ENCODE data around the gene GAS2L1.
"Not testable (repeated sequence)": the region's sequence is repeated elsewhere in the genome, so short reads cannot be mapped to it uniquely, and the experiment has no call there.

GAS2L1 gene

GRCh38 chr22:29342177-29342576 lies 35.7 kb downstream of the GAS2L1 start:
- no peak for DNase-seq (ENCODE audit: low read depth)
- TF ChIP-seq, protein P1, sequence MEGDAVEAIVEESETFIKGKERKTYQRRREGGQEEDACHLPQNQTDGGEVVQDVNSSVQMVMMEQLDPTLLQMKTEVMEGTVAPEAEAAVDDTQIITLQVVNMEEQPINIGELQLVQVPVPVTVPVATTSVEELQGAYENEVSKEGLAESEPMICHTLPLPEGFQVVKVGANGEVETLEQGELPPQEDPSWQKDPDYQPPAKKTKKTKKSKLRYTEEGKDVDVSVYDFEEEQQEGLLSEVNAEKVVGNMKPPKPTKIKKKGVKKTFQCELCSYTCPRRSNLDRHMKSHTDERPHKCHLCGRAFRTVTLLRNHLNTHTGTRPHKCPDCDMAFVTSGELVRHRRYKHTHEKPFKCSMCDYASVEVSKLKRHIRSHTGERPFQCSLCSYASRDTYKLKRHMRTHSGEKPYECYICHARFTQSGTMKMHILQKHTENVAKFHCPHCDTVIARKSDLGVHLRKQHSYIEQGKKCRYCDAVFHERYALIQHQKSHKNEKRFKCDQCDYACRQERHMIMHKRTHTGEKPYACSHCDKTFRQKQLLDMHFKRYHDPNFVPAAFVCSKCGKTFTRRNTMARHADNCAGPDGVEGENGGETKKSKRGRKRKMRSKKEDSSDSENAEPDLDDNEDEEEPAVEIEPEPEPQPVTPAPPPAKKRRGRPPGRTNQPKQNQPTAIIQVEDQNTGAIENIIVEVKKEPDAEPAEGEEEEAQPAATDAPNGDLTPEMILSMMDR (IDR thresholded peaks at IDR 0.05; ENCODE audit: control insufficient read depth, extremely low read depth, insufficient read depth) = no peak
- no peak overlapping the region for H3K4me3 ChIP-seq (ENCODE audit: low read depth, low read length)

DNA sequence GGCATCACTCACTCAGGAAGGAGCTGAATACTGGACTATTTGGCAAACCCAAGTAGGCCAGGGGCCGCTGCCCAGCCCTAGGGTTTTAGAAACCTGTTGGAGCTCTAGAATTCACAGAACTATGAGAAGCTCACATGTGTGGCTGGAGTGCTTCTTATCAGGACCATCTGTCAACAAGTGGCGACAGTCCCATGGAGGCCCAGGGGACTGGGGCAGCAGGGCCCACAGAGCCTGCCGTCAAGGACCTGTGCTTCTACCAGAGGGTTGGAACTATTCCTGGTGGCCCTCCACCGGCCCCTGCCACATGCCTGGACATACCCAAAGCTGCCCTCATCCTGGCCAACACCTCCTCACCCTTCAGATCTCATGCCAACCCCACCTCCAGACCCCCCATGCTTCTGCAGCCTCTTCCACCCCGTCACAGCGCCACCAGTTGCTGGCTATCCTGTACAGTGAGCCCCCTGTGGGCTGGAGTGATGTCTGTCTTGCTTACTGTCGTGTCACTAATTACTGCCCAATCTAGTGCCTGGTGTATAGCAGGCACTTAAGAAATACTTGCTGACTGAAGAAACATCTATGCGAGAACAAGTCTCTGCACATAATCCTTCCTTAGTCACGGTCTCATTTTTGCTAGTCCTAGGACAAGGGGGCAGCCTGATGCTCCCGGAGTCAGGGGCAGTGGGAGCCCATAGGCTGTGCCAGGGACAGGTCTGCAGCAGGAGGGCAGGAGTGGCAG lies 36.3 kb downstream of the GAS2L1 start:
- DNase-seq (ENCODE audit: low read depth) = peak; percentile 72
- TF ChIP-seq, protein P1 (IDR thresholded peaks at IDR 0.05; ENCODE audit: control insufficient read depth, extremely low read depth, insufficient read depth) = no peak

DNA sequence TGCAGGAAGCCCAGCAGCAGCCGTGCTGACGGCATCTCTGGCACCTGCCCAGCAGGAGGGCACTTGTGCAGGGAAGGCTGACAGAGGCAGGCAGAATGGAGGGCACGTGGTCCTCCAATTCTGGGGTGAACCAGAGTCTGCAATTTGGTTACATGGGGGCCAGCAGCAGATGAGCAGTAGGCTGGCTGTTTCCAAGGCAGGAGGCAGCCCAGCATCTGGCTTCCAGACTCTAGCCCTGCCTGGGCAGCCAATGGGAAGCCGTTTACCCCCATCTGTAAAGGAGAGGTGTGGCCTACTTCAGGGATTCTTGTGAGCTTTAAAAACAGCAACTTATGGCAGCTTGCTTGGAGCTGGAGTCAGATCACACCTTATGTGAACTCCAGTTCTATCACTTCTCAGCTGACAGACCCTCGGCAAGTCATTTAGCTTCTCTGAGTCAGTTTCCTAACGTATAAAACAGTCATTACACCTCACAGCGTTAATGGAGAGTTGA lies 36.9 kb downstream of the GAS2L1 start:
- no peak for DNase-seq (ENCODE audit: low read depth)
- TF ChIP-seq, protein P1 (IDR thresholded peaks at IDR 0.05; ENCODE audit: control insufficient read depth, extremely low read depth, insufficient read depth) = no peak
- H3K4me3 ChIP-seq (ENCODE audit: low read depth, low read length) = no peak overlapping the region

More for the DNA sequence above, 36.3 kb downstream of the GAS2L1 start:
- no peak overlapping the region for H3K4me3 ChIP-seq (ENCODE audit: low read depth, low read length)

- peak; percentile 90 for DNase-seq (ENCODE audit: low read depth)
- no peak overlapping the region for H3K4me3 ChIP-seq (ENCODE audit: low read depth, low read length)
- TF ChIP-seq, protein P1 (IDR thresholded peaks at IDR 0.05; ENCODE audit: control insufficient read depth, extremely low read depth, insufficient read depth) = no peak
Observed at GRCh38 chr22:29344137-29344536, 37.7 kb downstream of the GAS2L1 start.

GRCh38 chr22:29344889-29345288 lies 38.4 kb downstream of the GAS2L1 start:
- DNase-seq (ENCODE audit: low read depth); H3K4me3 ChIP-seq (ENCODE audit: low read depth, low read length): not testable (repeated sequence)

- TF ChIP-seq, protein P1 (IDR thresholded peaks at IDR 0.05; ENCODE audit: control insufficient read depth, extremely low read depth, insufficient read depth) = no peak
- no peak overlapping the region for H3K4me3 ChIP-seq (ENCODE audit: low read depth, low read length)
- DNase-seq (ENCODE audit: low read depth) = peak; percentile 61
Observed at GRCh38 chr22:29345932-29346331, 39.5 kb downstream of the GAS2L1 start.

- peak; percentile 65 for DNase-seq (ENCODE audit: low read depth)
- TF ChIP-seq, protein P1 (IDR thresholded peaks at IDR 0.05; ENCODE audit: control insufficient read depth, extremely low read depth, insufficient read depth) = no peak
- no peak overlapping the region for H3K4me3 ChIP-seq (ENCODE audit: low read depth, low read length)
Observed at GRCh38 chr22:29346659-29347058, 40.2 kb downstream of the GAS2L1 start.

Measured in LNCaP clone FGC (cell line).